HepG2 (cell line): ENCODE measurements around the gene CATSPERD. TPM values are rescaled to one million over a fixed set of nuclear protein-coding genes. Genes with fewer than 3 reads are reported as not detected.

Source experiments
- ATAC-seq: fragments of 200-7000 bp; cut with Tn5 transposase; 3 replicates; pipeline ENCODE4 v1.9.1; 2020; ENCODE audit warnings: mild to moderate bottlenecking, moderate library complexity
- BruUV-seq: library from RNA; stranded (reverse); fragments of 400-500 nt; replicated peaks from 2 replicates; lab custom pipeline; 2021; lab: Mats Ljungman, UMichigan
- CTCF ChIA-PET: fragments of 300-600 bp; formaldehyde crosslinking; extraction: SDS; loops from one replicate; lab custom pipeline; 2021; ENCODE audit warnings: low total read pairs, inconsistent platforms, low intra/inter-chr PET ratio; lab: Yijun Ruan, JAX
- POLR2A ChIA-PET: fragments of 350-600 bp; sonication (Branson Sonifier 250); formaldehyde crosslinking; loops from one replicate; lab custom pipeline; 2020; ENCODE audit warnings: antibody characterized with exemption, inconsistent platforms; lab: Yijun Ruan, JAX
- DNase-seq: peaks from one replicate; pipeline ENCODE4 v3.0.0-alpha.2; 2015; ENCODE audit warnings: low spot score
- FAIRE-seq: peaks from 3 replicates; lab custom pipeline; 2011; peaks lifted over from hg19 to GRCh38; lab: Jason Lieb, UNC
- H2AFZ ChIP-seq: one replicate; pipeline ENCODE4 v1.6.1; 2011; ENCODE audit warnings: low read length, inconsistent platforms
- H3K27ac ChIP-seq: fragments of 300-600 bp; 3 replicates; pipeline ENCODE4 v1.8.0; 2011; ENCODE audit warnings: mixed run types, mild to moderate bottlenecking, mixed read lengths, low read length, inconsistent platforms; ENCODE audit not compliant: insufficient read depth; ENCODE audit errors: extremely low read length
- H3K27me3 ChIP-seq, 2 experiments: fragments of 200-600 bp in 1 of 2; 2 replicates in 1 of 2; 3 replicates in 1 of 2; pipeline versions ENCODE4 v1.6.0 to v1.8.0; 2011; ENCODE audit warnings: low read length in 2 of 2, mild to moderate bottlenecking in 2 of 2, moderate library complexity in 2 of 2, inconsistent platforms in 1 of 2; ENCODE audit not compliant: insufficient read depth in 2 of 2, control insufficient read depth in 1 of 2
- H3K36me3 ChIP-seq, 2 experiments: fragments of 200-600 bp in 1 of 2; replicated peaks in 1 of 2; 2 replicates in 1 of 2; 3 replicates in 1 of 2; pipeline versions ENCODE4 v1.5.1 to v1.8.0; 2011; ENCODE audit warnings: low read length in 2 of 2, inconsistent platforms in 1 of 2; ENCODE audit not compliant: insufficient read depth in 2 of 2, control insufficient read depth in 1 of 2
- H3K4me1 ChIP-seq: 2 replicates; pipeline ENCODE4 v1.5.1; 2012; ENCODE audit warnings: low read length, inconsistent platforms; ENCODE audit not compliant: insufficient read depth
- H3K4me2 ChIP-seq: 2 replicates; pipeline ENCODE4 v1.6.0; 2011; ENCODE audit warnings: low read depth, low read length, inconsistent platforms
- H3K4me3 ChIP-seq, 3 experiments: fragments of 200-600 bp in 1 of 3; sonication (generic), shearing (Covaris generic) in 1 of 3; replicated peaks in 1 of 3; 2 replicates each; pipeline ENCODE4 v1.5.1; 2011 to 2016; ENCODE audit warnings: low read length in 3 of 3, inconsistent platforms in 2 of 3, low read depth in 2 of 3, mild to moderate bottlenecking in 2 of 3, control low read depth in 1 of 3, mixed read lengths in 1 of 3; ENCODE audit not compliant: insufficient read depth in 1 of 3
- H3K79me2 ChIP-seq: one replicate; pipeline ENCODE4 v1.6.1; 2011; ENCODE audit warnings: low read length, inconsistent platforms; ENCODE audit not compliant: insufficient read depth
- H3K9ac ChIP-seq: 2 replicates; pipeline ENCODE4 v1.6.0; 2011; ENCODE audit warnings: mild to moderate bottlenecking, low read depth, low read length, inconsistent platforms; ENCODE audit not compliant: insufficient read depth
- H3K9me3 ChIP-seq: 2 replicates; pipeline ENCODE4 v1.5.1; 2012; ENCODE audit warnings: mild to moderate bottlenecking, low read length
- H4K20me1 ChIP-seq: 2 replicates; pipeline ENCODE4 v1.6.0; 2011; ENCODE audit warnings: inconsistent platforms, mild to moderate bottlenecking, low read length, moderate library complexity; ENCODE audit not compliant: insufficient read depth
- PAX8 ChIP-seq: sonication (generic); formaldehyde crosslinking; IDR thresholded peaks from 2 replicates; pipeline ENCODE4 v1.8.0; 2022; ENCODE audit warnings: mild to moderate bottlenecking, missing genetic modification reagents, borderline replicate concordance
- POLR2AphosphoS5 ChIP-seq: IDR thresholded peaks from 2 replicates; pipeline ENCODE4 v1.6.1; 2012; ENCODE audit warnings: low read depth, low read length
- RCOR2 ChIP-seq: IDR thresholded peaks from 2 replicates; pipeline ENCODE4 v1.6.1; 2016; ENCODE audit warnings: missing biosample characterization, missing genetic modification reagents
- ZNF251 ChIP-seq: sonication (generic); formaldehyde crosslinking; IDR thresholded peaks from 2 replicates; pipeline ENCODE4 v1.9.0; 2021; ENCODE audit warnings: mild to moderate bottlenecking, missing genetic modification reagents
- ZNF782 ChIP-seq: sonication (generic); formaldehyde crosslinking; IDR thresholded peaks from 2 replicates; pipeline ENCODE4 v1.4.0; 2020; ENCODE audit warnings: missing genetic modification reagents, mild to moderate bottlenecking, borderline replicate concordance
- ZNF883 ChIP-seq: sonication (generic); formaldehyde crosslinking; IDR thresholded peaks from 2 replicates; pipeline ENCODE4 v1.5.1; 2020; ENCODE audit warnings: mild to moderate bottlenecking, missing genetic modification reagents; ENCODE audit errors: not compliant biosample characterization
- WGBS: methylation state at CpG from one replicate; pipeline ENCODE4 v1.1.6; 2017; ENCODE audit warnings: low lambda C conversion rate; 5-methylcytosine and 5-hydroxymethylcytosine counted together
- in situ Hi-C: cut with HindIII; loops from 2 replicates; pipeline ENCODE4 v1.10.0; 2017; ENCODE audit warnings: low pct_unique_long_range_greater_than_20kb; ENCODE audit not compliant: extremely low pct_ligation_motif_present
- intact Hi-C: fragments of 100-400 bp; cut with micrococcal nuclease; formaldehyde crosslinking; loops from one replicate; pipeline ENCODE4 v1.10.0; 2022; ENCODE audit not compliant: unreplicated experiment
- polyA plus RNA-seq, 8 experiments: library from polyadenylated mRNA; depleted of rRNA in 3 of 8; stranded (reverse) in 7 of 8; unstranded in 1 of 8; fragments of >200 nt; fragmentation: Illumina TruSeq in 4 of 8; extraction: Trizol in 4 of 8; gene quantifications; 2 replicates each; pipeline versions ENCODE4 v1.2.1 to v1.2.3, GENCODE V29; 2011 to 2016; ENCODE audit warnings: low read depth in 4 of 8, missing spikeins in 1 of 8, mixed read lengths in 1 of 8; ENCODE audit not compliant: insufficient read depth in 1 of 8
- total RNA-seq, 5 experiments: library from RNA; depleted of rRNA; stranded (reverse); fragments of >200 nt; fragmentation: Illumina TruSeq; extraction: Trizol; gene quantifications; 2 replicates each; pipeline ENCODE4 v1.2.3, GENCODE V29; 2016; ENCODE audit warnings: low read depth in 1 of 5
- TF ChIP-seq, protein P1 (sequence below): sonication (generic); formaldehyde crosslinking; IDR thresholded peaks from 2 replicates; pipeline ENCODE4 v1.4.0; 2020; ENCODE audit warnings: missing genetic modification reagents, borderline replicate concordance
- TF ChIP-seq, protein P2 (sequence below): sonication (generic); formaldehyde crosslinking; IDR thresholded peaks from 2 replicates; pipeline ENCODE4 v1.5.0; 2020; ENCODE audit warnings: missing genetic modification reagents
- TF ChIP-seq, protein P3 (sequence below): sonication (generic); formaldehyde crosslinking; IDR thresholded peaks from 2 replicates; pipeline ENCODE4 v1.4.0; 2020; ENCODE audit warnings: missing genetic modification reagents
- TF ChIP-seq, protein P4 (sequence below): sonication (generic); formaldehyde crosslinking; IDR thresholded peaks from 2 replicates; pipeline ENCODE4 v1.4.0; 2020; ENCODE audit warnings: mild to moderate bottlenecking, missing genetic modification reagents, borderline replicate concordance

Gene CATSPERD
- total and polyA plus RNA-seq, 2 of the 13 experiments (the other 11 are each of a cell fraction or from before 2014, with no cell fraction given): 0.04 TPM; not detected in 1

DNA sequence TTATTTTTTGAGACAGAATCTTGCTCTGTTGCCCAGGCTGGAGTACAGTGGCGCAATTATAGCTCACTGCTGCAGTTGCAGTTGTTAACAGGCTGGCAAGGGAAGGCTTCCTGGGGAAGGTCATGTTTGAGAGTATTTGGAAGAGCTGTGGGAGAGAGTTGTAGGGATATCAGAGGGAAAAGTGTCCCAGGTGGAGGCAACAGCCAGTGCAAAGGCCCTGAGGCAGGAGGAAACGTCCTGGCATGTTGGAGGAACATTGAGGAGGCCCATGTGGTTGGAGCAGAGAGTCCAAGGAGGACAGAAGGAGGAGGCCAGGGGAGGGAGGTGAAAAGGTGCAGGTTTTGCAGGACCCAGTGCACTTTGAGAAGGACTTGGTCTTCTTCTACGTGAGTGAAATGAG is 72.8 kb downstream of the CATSPERD start:
- no TSS peak for BruUV-seq
- H4K20me1 ChIP-seq: no peaks in the 10 kb centered on the region
- TF ChIP-seq, protein P1, sequence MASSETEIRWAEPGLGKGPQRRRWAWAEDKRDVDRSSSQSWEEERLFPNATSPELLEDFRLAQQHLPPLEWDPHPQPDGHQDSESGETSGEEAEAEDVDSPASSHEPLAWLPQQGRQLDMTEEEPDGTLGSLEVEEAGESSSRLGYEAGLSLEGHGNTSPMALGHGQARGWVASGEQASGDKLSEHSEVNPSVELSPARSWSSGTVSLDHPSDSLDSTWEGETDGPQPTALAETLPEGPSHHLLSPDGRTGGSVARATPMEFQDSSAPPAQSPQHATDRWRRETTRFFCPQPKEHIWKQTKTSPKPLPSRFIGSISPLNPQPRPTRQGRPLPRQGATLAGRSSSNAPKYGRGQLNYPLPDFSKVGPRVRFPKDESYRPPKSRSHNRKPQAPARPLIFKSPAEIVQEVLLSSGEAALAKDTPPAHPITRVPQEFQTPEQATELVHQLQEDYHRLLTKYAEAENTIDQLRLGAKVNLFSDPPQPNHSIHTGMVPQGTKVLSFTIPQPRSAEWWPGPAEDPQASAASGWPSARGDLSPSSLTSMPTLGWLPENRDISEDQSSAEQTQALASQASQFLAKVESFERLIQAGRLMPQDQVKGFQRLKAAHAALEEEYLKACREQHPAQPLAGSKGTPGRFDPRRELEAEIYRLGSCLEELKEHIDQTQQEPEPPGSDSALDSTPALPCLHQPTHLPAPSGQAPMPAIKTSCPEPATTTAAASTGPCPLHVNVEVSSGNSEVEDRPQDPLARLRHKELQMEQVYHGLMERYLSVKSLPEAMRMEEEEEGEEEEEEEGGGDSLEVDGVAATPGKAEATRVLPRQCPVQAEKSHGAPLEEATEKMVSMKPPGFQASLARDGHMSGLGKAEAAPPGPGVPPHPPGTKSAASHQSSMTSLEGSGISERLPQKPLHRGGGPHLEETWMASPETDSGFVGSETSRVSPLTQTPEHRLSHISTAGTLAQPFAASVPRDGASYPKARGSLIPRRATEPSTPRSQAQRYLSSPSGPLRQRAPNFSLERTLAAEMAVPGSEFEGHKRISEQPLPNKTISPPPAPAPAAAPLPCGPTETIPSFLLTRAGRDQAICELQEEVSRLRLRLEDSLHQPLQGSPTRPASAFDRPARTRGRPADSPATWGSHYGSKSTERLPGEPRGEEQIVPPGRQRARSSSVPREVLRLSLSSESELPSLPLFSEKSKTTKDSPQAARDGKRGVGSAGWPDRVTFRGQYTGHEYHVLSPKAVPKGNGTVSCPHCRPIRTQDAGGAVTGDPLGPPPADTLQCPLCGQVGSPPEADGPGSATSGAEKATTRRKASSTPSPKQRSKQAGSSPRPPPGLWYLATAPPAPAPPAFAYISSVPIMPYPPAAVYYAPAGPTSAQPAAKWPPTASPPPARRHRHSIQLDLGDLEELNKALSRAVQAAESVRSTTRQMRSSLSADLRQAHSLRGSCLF: no peak
- TF ChIP-seq, protein P2, sequence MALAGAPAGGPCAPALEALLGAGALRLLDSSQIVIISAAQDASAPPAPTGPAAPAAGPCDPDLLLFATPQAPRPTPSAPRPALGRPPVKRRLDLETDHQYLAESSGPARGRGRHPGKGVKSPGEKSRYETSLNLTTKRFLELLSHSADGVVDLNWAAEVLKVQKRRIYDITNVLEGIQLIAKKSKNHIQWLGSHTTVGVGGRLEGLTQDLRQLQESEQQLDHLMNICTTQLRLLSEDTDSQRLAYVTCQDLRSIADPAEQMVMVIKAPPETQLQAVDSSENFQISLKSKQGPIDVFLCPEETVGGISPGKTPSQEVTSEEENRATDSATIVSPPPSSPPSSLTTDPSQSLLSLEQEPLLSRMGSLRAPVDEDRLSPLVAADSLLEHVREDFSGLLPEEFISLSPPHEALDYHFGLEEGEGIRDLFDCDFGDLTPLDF (CRISPR knock-in tag): no peak
- TF ChIP-seq ZNF251 (no peak), ZNF782 (CRISPR knock-in tag) (no peak), ZNF883 (no peak), RCOR2 (no peak), POLR2AphosphoS5 (no peak), PAX8 (no peak)
- TF ChIP-seq, protein P3, sequence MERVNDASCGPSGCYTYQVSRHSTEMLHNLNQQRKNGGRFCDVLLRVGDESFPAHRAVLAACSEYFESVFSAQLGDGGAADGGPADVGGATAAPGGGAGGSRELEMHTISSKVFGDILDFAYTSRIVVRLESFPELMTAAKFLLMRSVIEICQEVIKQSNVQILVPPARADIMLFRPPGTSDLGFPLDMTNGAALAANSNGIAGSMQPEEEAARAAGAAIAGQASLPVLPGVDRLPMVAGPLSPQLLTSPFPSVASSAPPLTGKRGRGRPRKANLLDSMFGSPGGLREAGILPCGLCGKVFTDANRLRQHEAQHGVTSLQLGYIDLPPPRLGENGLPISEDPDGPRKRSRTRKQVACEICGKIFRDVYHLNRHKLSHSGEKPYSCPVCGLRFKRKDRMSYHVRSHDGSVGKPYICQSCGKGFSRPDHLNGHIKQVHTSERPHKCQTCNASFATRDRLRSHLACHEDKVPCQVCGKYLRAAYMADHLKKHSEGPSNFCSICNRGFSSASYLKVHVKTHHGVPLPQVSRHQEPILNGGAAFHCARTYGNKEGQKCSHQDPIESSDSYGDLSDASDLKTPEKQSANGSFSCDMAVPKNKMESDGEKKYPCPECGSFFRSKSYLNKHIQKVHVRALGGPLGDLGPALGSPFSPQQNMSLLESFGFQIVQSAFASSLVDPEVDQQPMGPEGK (CRISPR knock-in tag): no peak
- TF ChIP-seq, protein P4, sequence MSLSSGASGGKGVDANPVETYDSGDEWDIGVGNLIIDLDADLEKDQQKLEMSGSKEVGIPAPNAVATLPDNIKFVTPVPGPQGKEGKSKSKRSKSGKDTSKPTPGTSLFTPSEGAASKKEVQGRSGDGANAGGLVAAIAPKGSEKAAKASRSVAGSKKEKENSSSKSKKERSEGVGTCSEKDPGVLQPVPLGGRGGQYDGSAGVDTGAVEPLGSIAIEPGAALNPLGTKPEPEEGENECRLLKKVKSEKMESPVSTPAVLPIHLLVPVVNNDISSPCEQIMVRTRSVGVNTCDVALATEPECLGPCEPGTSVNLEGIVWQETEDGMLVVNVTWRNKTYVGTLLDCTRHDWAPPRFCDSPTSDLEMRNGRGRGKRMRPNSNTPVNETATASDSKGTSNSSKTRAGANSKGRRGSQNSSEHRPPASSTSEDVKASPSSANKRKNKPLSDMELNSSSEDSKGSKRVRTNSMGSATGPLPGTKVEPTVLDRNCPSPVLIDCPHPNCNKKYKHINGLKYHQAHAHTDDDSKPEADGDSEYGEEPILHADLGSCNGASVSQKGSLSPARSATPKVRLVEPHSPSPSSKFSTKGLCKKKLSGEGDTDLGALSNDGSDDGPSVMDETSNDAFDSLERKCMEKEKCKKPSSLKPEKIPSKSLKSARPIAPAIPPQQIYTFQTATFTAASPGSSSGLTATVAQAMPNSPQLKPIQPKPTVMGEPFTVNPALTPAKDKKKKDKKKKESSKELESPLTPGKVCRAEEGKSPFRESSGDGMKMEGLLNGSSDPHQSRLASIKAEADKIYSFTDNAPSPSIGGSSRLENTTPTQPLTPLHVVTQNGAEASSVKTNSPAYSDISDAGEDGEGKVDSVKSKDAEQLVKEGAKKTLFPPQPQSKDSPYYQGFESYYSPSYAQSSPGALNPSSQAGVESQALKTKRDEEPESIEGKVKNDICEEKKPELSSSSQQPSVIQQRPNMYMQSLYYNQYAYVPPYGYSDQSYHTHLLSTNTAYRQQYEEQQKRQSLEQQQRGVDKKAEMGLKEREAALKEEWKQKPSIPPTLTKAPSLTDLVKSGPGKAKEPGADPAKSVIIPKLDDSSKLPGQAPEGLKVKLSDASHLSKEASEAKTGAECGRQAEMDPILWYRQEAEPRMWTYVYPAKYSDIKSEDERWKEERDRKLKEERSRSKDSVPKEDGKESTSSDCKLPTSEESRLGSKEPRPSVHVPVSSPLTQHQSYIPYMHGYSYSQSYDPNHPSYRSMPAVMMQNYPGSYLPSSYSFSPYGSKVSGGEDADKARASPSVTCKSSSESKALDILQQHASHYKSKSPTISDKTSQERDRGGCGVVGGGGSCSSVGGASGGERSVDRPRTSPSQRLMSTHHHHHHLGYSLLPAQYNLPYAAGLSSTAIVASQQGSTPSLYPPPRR (CRISPR knock-in tag): no peak
- ATAC-seq (no peak), DNase-seq (no peak), FAIRE-seq (no peak)
- no peak overlapping the region for H3K4me2 ChIP-seq
- intact Hi-C loops: no loop called here
- CTCF ChIA-PET: interaction anchor here (2.2 kb wide), 1 partner anchor 19 kb away, joined by 8 read pairs; no protein-coding TSS in a partner anchor
- H3K79me2 ChIP-seq: no peaks in the 10 kb centered on the region
- H2AFZ ChIP-seq: no peak overlapping the region
- peaks cover 0 to 5% of the 10 kb centered on the region in 2 experiments; a peak in 1 of 5 replicates for H3K27me3 ChIP-seq
- in situ Hi-C loops: no loop called here
- peaks cover 29% of the 10 kb centered on the region for H3K4me1 ChIP-seq
- H3K4me3 ChIP-seq: no peak overlapping the region
- H3K9me3 ChIP-seq: no peaks in the 10 kb centered on the region
- 70% methylated on average over 3 of the region's 3 CpGs for WGBS
- H3K27ac ChIP-seq: no peak overlapping the region
- no peak overlapping the region for H3K9ac ChIP-seq
- POLR2A ChIA-PET: interaction anchor here (0.7 kb wide), 1 partner anchor 35 kb away, joined by 3 read pairs; no protein-coding TSS in a partner anchor
- H3K36me3 ChIP-seq: peaks cover 6 to 17% of the 10 kb centered on the region in 2 experiments; a peak in 3 of 5 replicates
